Smooth muscle cell of the pulmonary artery (primary cell): ENCODE results near the gene PRM2. TPM values are rescaled to one million over a fixed set of nuclear protein-coding genes. Genes with fewer than 3 reads are reported as not detected.

Source experiments
- total RNA-seq: library from RNA; depleted of rRNA; stranded (reverse); fragments of >200 nt; gene quantifications from 2 replicates; pipeline ENCODE4 v1.2.3, GENCODE V29; 2014

PRM2 gene
- total RNA-seq, result not detected in 2 replicates

DNA sequence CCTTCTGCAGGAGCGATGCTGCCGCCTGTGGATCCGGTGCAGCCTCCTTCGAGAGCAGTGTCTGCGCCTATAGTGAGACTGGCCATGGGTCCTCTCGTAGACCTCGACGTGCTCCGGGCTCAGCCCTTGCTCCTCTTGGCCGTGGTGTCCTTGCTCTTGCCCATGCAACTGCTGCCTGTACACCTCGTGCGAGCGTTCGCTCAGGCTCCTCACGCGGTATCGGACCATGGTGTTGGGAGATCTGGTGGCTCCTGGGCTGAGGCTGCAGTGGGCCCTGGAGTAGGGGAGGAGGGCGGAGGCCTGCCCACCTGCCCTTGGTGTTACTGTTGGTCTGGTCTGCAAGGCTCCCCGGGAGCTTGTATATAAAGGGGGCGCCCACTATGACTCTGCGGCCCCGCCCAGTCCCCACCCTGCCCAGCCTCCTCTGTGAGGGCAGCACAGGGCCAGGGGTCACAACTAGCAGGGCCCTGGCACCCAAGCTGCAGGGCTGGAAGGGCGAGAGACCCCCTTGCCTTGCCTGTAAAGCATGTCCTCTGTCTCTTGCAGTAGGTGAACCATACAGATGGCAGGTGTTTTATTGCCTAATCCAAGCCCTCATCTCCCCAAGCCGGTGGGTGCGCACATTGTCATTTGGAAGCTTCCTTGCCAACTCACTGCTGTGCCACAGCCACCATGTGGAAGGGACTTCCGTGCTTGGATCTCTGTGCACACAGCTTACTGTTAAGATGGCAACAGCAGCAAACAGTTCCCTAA, at the start of gene PRM2:
TSS of gene PRM2 (minus strand) at position 338 of the 753 bp plus-strand sequence. CDS start at position 228, 110 bp downstream.

GRCh38 chr16:11280616-11281522, 4.6 kb upstream of the PRM2 start, which contains the start of gene PRM1:
TSS of gene PRM1 (minus strand) at chr16:11281330. CDS start at chr16:11281238, 92 bp downstream.

GRCh38 chr16:11272921-11273720, 3.2 kb downstream of the PRM2 start, which contains the start of gene PRM3:
TSS of gene PRM3 (minus strand) at chr16:11273629. CDS start at chr16:11273595, 34 bp downstream.

DNA sequence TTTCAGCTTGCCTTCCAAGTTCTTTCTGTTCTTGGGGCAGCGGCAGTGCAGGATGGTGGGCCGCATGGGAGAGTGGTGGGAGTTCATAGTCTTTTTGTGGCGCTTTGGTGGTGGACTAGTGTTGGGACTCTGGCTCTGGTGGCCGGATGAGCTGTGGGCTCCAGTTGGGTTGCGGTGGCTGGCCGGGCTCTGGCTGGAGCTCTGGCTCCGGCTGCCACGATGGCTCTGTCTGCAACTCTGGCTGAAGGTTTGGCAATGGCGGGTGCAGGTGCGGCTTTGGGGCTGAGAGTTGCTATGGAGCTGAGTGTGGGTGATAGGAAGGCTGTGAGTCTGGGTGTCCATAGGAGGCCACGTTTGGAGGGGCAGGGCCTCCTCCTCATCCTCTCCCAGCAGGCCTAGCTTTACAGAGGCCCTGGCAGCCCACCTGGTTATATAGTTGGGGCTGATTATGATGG, 7.3 kb downstream of the PRM2 start, which contains the start of gene TNP2:
TSS of gene TNP2 (minus strand) at position 405 of the 455 bp plus-strand sequence. CDS start at position 342, 63 bp downstream.

DNA sequence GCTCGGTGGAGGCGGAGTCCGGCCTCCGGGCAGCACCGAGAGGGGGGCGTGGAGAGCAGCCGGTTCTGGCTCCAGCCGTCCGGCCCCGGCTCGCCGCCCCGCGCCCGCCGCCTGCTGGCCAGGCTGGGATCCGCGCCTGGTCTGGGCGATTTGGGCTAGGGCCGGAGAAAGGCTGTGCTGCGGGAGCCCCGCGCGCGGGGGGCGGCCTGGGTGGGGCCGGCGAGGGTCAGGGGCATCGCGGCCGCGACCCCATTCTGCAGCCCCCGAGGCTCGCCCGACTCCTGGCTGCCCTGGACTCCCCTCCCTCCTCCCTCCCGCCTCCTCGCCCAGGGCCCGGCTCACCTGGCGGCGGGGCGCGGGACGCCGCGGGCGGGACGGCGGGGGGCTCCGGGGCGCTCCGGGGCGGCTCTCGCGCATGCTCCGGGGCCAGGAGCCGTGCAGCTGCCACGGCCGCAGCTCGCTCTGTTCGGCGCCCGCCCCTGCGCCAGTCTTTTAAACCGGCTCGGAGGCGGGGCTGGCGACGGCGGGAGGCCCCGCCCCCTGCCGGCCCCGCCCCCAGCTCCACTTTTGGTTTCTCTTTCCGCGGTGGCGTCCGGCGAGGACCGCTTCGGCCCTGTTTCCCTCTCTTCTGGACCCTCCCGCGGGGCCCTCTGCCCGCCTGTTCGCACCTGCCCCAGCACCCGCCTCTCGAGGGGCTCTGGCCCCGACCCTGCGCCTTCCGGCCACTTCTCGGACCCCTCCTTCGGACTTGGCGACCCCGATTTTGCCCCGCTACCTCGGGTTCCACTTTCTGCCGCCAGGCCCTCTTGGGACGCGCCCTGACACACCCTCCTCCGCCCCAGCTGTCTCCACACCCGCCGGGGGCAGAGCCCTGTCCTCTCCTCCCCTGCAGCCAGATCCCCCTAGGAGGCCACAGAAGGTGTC, 20.3 kb downstream of the PRM2 start, which contains the start of gene SOCS1:
TSS of gene SOCS1 (minus strand) at position 468 of the 924 bp plus-strand sequence. CDS start 726 bp downstream, outside the sequence.

Other genes starting within 250 kb of the PRM2 start
- 2.3 and 4.6 TPM in 2 replicates for gene SOCS1, start 20.3 kb downstream of the PRM2 start, total RNA-seq
- not detected in 2 replicates for gene TNP2, start 7.2 kb downstream of the PRM2 start, total RNA-seq
- gene PRM3, start 2.9 kb downstream of the PRM2 start, total RNA-seq, result not detected in 2 replicates
- not detected in 2 replicates for gene PRM1, start 4.8 kb upstream of the PRM2 start, total RNA-seq
- 1.7 and 4.0 TPM in 2 replicates for gene RMI2, start 69.0 kb upstream of the PRM2 start, total RNA-seq